Measurements from ENCODE around the gene WDR90.
A peak's percentile ranks its signal among the peaks of the same experiment; 100 is the strongest.

Gene WDR90

GRCh38 chr16:715477-716199 is 66.5 kb downstream of the WDR90 start:
- Mint-ChIP-seq H3K9me3 (no peaks in the 10 kb centered on the region), H3K4me1 (peaks cover 22% of the 10 kb centered on the region), H3K27ac (no peak overlapping the region), H3K27me3 (peaks cover 17% of the 10 kb centered on the region), H3K36me3 (ENCODE audit: low read depth) (no peaks in the 10 kb centered on the region), H3K4me3 (peak overlapping the region; percentile 61)
- DNase-seq (peak; percentile 43), ATAC-seq (peak; percentile 5)

GRCh38 chr16:716200-716568 is 67.0 kb downstream of the WDR90 start:
- ATAC-seq, result no peak
- Mint-ChIP-seq H3K9me3 (no peaks in the 10 kb centered on the region), H3K4me3 (peak overlapping the region; percentile 61), H3K27me3 (peaks cover 15% of the 10 kb centered on the region), H3K27ac (no peak overlapping the region), H3K36me3 (ENCODE audit: low read depth) (no peaks in the 10 kb centered on the region), H3K4me1 (peaks cover 22% of the 10 kb centered on the region)
- no peak for DNase-seq

- Mint-ChIP-seq H3K36me3 (ENCODE audit: low read depth) (no peaks in the 10 kb centered on the region), H3K27ac (no peak overlapping the region), H3K4me3 (peak overlapping the region; percentile 61), H3K9me3 (no peaks in the 10 kb centered on the region), H3K27me3 (peaks cover 14% of the 10 kb centered on the region), H3K4me1 (peaks cover 22% of the 10 kb centered on the region)
- ATAC-seq (no peak), DNase-seq (no peak)
Measured at GRCh38 chr16:716768-717325, 67.7 kb downstream of the WDR90 start.

Measured in activated naive CD8-positive, alpha-beta T cell treated with anti-CD3 and anti-CD28 coated beads, Interleukin-2, amount 50 U/mL, for 24 hours (primary cell).